ENCODE results near the gene CRHR1.

CRHR1 gene

DNA sequence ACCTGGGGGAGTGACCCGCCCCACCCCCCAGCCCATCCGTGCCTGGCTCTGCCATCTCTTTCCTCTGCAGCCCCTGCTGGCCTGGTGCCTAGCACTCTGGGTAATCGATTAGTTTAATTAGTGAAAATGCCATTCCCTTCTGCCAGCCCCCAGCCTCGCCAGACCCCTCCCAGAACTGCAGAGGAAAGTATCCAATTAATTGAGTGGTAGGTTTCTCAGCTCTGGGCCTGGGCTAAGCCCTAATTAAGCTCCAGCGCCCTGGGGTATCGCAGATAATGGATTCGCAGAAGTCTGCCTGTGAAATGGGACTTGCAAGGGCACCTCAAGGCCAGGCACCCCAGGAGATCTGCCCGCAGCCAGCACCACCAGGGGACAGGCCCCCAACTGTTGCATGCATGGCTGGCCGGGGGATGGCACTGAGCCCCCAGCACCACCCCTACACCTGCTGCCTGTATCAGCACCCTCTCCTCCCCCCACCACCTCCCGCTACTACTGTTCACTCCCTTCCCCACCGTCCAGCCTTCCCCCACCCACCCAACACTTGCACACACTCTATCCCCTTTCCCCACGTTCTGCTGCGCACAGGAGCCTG lies 40.9 kb downstream of the CRHR1 start:
- no peak for DNase-seq

DNA sequence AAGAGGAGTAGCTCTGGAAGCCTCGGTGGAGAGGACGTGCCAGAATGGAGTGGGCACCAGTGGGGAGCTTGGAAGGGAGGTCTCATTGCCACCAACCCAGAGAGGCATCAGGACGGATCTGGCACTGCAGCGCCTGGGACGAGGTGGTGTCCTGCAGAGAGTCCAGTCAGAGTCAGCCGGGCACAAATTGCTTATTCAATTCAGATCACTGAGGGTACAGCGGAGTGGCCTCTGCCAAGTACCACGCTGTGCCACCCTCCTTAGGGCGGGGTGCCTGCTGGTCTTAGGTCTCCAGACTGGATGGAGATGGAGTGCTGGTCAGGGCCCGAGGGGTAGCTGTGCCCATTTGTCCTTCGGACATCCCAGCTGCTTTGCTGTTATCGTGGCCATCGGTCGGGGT lies 41.7 kb downstream of the CRHR1 start:
- DNase-seq, result no peak

DNA sequence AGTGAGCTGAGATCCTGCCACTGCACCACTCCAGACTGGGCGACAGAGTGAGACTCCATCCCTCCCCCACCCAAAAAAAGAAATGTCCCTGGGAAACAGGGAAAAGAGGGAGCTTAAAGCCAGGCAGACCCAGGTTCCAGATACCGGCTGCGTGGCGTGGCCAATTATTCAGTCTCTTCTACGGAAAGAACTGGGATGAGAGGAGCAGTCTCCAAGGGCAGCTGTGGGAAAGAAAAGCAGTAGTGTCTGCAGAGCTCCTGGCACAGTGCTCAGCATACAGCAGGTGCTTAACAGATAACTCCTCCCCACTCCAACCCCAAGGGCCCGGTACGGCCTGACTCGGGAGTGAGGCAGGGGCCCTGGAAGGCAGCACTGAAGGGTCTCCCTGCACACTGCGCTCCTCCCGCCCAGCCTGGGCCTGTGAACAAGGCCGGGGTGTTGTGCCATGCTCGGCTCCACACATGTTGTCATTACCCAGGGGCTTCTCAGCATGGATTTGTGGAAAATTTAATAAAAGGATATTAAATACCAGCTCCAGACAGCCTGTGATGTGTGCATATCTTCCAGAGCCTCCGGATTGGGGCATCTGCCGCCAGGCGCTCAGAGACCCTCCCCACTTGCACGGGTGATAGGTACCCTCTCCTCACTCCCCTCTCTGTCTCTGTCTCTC lies 42.9 kb downstream of the CRHR1 start:
- DNase-seq, result no peak

DNA sequence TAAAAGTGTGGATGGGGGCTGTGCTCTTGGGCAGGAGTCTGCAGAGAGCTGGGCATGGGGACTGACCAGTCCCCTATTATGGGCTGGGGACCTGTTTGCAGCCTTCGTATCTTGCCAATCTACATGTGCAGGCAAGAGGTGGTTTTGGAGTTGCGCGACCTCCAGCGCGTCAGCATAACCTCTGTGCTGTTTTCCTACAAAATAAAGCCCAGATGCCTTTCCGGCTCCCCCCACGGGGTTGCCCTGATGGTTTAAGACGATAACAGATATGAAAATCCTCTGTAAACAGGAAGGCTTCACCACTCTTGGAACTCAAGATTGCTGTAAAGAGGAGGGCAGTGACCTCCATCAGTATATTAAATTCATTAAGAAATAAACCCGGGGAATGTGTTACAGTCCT lies 44.1 kb downstream of the CRHR1 start:
- DNase-seq, result no peak

DNA sequence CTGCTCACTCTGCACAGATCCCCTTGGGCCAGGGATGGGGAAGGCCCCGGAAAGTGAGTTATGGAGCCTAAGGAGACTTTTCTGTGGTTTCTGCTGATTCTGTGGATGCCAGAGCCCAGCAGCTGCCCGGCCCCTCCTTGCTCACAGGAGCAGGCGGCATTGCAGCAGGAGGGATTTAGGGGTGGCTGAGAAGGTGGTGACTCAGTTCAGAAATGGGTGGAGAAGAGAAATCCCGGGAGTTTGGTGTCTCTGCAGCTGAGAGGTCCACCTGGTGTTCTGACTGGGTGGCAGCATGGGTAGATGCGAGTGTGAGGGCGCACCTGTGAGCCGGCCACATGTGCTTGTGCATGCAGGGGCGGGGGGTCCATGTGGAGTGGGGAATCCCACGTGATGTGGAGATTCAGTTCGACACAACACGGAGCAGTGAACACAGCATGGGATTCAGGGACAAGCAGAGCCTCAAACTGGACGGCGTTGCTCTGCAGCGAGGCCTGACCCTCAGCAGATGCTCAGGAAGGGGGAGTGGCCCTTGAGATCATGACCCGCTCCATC lies 44.5 kb downstream of the CRHR1 start:
- DNase-seq, result no peak

DNA sequence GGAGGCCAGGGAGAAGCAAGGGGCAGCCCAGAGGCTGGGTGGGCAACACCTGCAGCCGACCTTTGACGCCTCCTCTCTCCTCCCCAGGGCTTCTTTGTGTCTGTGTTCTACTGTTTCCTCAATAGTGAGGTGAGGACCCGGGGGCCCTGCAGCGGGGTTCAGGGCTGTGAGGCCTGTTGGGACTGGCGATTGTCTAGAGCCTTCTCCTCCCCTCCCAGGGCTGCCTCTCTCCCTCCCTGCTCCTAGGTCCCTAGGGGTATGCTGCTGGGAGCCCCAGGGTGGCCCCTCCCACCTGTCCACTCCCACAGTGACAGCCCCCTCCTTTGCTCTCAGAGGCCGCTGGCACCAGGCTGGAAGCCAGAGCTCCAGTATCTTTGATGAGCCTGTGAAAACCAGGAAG lies 49.8 kb downstream of the CRHR1 start:
- no peak for DNase-seq

DNA sequence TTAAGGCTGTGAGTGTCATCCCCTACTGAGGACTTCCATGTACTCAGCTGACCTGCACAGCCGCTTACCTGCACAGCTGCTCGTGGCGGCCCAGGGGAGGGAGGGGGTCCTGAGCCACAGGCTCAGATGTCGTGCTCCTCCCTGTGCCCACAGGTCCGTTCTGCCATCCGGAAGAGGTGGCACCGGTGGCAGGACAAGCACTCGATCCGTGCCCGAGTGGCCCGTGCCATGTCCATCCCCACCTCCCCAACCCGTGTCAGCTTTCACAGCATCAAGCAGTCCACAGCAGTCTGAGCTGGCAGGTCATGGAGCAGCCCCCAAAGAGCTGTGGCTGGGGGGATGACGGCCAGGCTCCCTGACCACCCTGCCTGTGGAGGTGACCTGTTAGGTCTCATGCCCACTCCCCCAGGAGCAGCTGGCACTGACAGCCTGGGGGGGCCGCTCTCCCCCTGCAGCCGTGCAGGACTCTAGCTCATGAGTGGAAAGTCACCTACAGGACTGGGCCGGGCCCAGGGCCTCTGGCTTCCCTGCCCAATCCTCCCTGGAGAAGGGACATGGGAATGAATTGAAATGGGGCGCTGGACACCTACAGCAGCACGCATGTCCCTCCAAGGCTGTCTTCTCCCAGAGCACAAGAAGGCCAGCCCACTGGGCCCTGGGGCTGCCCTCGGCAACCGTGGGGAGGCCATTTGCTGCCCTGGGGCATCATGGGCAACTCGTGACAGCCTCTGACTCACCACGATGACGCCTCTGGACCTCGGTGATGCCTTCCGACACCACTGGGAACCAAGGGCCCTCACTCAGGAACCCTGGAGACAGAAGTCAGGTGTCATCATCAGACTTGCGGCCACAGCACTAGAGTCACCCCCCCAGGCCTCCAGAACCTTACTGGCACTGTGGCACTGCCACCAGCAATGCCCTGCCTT lies 50.6 kb downstream of the CRHR1 start:
- DNase-seq, result no peak

DNA sequence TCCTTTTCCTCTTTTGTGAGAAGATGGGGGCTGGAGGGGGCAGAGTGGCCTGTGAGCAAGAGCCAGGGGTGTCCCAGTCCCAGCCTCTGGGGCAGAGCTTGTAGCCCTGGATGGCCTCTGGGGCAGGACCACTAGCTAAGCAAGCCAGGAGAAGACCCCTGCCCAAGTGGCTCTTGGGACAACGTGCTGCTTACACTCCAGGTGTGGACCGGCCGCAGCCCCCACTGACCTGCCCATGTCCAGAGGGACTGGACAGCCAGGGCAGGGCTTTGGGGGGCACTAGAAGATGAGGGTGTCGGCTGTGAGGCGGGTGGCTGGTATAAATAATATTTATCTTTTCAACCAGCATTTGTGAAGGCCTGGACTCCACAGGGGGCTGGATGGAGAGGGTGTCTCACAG lies 51.4 kb downstream of the CRHR1 start:
- DNase-seq, result no peak

DNA sequence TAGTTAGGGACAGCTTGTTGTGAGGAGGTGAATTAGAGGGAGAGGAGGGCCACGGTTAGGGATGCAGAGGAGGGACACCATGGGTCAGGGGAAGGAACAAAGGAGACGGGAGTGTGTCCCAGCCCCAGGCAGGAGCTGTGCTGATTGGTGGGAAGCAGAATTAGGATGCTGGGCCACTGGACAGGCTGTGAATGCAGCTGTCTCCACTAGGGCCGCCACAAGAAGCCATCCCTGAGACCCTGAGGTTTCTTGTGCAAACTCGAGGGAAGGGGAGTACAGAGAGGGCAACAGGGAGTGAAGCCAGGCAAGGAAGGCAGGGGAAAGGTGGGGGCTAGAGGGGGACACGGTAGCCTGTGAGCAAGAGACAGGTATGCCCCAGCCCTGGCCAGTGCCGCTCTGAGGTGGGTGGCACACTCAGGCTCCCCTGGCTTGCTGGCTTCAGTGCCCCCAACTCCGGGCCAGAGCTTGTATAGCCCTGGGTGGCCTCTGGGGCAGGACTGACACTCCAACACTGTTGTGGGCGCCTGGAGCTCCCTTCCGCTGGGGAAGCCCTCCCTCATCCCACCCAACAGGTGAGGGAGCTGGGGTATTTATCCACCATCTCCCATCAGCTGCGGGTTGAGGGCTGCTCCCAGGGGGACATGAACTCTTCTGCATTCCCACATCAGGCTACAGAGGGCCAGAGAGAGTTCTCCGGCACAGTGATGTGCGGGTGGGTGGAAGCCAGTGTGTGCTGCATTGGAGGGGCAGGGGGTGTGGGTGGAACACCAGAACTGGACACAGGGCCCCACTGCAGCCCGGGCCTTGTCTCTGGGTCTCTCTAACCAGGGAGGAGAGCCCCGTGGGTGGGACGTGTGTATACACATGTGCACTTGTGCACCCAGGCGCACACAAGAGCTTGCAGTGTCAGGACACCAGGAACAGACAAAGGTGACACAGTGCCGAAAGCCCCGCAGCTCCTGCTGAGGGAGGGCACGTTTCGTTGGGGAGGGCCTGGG lies 52.2 kb downstream of the CRHR1 start:
- no peak for DNase-seq

DNA sequence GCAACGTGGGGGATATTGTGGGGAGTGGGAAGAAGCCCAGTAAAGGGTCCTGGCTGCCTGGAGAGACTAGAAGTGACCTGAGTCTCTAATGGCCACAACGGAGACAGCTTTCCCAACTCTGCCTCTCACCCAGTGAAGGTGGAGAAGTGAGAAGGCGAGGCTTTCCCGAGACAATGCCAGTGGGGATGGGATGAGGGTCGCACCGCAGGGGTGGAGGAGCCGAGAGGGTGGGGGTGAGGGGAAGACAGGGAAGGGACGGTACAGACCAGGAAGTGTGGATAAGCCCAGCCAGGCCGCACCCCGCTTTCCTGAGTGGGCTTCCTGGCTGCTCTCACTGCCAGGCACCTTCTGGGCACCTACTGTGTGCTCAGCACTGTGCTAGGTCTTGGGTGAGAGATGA lies 53.1 kb downstream of the CRHR1 start:
- no peak for DNase-seq

DNA sequence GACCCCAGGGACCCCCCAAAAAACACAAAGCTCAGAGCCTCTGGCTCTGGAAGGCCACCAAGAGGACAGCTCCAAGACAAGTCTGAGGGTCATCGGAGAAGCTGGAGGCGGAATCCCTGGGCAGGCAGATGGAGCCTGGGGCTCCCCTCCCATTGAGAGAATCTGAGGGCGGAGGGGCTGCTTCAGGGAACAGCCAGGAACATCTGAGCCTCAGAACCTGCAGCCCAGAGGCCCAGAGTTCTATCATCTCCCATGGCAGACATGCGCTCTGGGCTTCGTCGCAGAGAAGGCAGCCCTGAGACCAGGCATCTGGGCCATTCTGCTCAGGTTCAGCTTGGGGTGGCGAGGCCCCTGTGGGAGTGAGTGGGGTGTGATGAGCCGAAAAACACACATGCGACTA lies 53.5 kb downstream of the CRHR1 start:
- no peak for DNase-seq

DNA sequence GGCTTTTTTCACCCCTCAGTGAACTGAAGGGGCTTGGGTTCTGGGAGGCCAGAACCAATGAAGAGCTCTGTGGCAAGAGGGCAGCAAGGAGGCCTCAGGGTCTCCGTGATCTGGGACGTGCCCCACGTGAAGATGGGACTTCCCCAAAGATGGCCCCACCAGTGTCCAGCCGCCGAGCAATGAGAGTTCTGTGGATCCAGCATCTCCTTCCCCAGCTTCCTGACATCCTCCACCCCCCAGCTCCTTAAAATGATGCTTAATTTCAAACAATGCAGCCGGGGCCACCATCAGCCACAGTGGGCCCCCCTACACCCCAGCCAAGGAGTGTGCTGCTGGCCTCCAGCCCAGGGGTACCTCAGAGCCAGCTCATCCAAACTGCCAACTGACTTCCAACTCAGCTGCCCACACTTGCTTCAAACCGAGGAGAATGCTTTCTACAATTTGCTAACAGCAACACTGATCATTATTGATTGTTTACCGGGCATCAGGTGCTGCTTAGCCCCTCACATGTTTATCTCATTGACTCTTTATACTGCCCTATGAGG lies 54.7 kb downstream of the CRHR1 start:
- no peak for DNase-seq

DNA sequence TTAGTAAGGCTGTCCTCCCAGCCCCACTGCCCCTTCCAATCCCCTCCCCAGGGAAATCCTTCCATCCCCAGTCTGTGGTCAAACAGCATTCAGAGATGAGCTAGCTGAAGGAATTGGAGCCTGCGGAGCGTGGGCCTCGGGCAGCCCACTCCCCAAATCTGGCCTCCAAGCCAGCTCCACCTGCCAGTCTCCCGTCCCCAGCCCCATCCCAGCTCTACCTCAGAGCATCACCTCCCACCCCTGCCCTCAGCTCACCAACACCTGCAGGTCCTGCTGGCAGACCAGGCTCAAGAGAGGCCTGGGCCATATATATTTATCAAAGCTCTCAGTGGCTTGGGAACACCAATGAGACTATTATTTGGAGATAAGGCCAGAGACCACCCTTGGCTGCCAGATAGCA lies 55.3 kb downstream of the CRHR1 start:
- no peak for DNase-seq

DNA sequence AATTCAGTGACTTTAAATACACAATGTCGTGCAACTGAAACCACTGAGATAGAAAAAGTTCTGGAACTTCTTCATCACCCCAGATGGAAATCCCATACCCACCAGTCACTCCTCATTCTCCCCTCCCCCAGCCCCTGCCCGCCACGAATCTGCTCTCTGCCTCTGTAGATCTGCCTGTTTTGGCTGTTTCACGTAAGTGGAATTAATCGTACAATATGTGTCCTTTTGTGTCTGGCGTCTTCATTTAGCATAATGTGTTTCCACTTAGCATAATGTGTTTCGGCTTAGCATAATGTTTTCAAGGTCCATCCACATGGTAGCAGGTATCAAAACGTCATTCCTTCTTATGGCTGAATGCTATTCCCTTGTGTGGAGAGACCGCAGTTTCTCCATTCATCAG lies 57.1 kb downstream of the CRHR1 start:
- no peak for DNase-seq

DNA sequence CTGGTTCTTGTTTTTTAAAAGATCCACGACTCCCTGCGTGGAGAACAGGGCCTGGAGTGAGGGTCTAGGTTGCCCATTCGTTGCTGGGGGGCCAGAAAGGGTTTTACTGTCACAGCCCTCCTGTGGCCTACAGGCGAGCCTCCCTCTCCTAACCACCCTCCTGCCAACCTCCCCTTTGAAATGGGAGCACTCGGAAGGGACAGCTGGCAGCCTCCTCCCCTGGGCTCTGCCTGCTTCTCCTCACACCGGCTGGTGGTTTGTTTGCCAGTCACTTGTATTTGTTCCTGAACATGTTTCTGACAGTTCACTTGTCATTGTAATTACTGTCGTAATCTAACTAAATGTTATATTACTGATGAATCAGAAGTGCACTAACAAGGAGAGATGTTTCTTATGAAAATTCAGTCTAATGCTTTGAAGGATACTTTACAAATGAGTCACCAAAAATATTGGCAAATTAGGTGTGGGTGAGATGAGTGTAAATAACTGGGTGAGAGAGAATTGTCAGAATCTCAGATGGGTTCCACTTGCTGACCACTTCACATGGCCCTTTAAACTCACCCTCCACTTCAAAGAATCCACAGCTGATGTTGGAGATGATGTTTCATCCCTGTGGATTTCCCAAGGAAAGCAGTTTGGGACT lies 57.9 kb downstream of the CRHR1 start:
- DNase-seq, result no peak

DNA sequence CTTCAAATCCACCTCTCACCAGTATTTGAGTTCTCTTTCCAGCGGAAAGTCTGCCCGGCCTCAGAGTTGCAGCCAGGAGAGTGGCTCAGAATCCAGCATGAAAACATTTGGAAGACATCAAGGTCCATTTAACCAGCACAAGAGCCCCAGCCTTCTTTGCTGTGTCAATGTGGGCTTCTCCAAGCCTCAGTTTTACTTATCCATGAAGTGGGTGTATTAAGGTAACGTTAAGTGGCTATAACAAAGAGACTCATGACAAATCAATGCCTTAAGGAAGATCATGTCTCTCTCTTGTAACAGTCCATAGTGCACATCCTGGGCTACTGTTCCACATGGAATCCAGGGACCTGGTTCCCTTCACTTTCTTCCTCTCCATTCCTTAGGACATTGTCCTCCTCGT lies 59.6 kb downstream of the CRHR1 start:
- DNase-seq, result no peak

DNA sequence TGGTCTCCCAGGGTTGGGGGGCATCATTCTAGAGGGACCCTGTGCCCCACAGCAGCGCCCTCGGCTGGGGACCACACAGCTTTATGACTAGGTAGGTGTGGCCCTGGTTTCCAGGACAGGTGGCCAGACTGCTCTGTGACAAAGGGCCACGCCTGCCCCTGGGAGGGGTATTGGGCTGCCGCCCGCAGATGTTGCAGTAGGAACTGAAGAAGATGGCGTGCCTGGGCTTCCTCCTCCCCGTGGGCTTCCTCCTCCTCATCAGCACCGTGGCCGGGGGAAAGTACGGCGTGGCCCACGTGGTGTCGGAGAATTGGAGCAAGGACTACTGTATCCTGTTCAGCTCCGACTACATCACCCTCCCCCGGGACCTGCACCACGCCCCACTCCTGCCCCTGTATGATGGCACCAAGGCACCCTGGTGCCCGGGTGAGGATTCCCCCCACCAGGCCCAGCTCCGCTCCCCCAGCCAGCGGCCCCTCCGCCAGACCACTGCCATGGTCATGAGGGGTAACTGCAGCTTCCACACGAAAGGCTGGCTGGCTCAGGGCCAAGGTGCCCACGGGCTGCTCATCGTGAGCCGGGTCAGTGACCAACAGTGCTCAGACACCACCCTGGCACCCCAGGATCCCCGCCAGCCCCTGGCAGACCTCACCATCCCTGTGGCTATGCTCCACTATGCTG lies 60.7 kb downstream of the CRHR1 start, which contains the start of gene SPPL2C:
Gene SPPL2C, plus strand, starts transcription at position 187 of the 681 bp plus-strand sequence. Its CDS starts 26 bp downstream, at position 213.
- DNase-seq, result no peak

DNA sequence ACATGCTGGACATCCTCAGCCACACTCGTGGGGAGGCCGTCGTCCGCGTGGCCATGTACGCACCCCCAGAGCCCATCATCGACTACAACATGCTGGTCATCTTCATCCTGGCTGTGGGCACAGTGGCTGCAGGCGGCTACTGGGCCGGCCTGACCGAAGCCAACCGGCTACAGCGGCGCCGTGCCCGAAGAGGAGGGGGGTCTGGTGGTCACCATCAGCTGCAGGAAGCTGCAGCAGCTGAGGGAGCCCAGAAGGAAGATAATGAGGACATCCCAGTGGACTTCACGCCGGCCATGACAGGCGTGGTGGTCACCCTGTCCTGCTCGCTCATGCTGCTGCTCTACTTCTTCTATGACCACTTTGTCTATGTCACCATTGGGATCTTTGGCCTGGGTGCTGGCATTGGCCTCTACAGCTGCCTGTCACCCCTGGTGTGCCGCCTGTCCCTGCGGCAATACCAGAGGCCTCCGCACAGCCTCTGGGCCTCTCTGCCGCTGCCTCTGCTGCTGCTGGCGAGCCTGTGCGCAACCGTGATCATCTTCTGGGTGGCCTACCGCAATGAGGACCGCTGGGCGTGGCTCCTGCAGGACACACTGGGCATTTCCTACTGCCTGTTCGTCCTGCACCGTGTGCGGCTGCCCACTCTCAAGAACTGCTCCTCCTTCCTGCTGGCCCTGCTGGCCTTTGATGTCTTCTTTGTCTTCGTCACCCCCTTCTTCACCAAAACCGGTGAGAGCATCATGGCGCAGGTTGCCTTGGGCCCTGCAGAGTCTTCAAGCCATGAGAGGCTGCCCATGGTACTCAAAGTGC lies 61.5 kb downstream of the CRHR1 start:
- no peak for DNase-seq

DNA sequence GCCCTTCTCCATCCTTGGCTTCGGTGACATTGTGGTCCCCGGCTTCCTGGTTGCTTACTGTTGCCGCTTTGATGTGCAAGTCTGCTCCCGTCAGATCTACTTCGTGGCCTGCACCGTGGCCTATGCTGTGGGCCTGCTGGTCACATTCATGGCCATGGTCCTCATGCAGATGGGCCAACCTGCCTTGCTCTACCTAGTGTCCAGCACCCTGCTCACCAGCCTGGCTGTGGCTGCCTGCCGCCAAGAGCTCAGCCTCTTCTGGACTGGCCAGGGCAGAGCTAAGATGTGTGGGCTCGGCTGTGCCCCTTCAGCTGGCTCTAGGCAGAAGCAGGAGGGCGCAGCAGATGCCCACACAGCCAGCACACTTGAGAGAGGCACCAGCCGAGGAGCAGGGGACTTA lies 62.1 kb downstream of the CRHR1 start:
- DNase-seq, result no peak

DNA sequence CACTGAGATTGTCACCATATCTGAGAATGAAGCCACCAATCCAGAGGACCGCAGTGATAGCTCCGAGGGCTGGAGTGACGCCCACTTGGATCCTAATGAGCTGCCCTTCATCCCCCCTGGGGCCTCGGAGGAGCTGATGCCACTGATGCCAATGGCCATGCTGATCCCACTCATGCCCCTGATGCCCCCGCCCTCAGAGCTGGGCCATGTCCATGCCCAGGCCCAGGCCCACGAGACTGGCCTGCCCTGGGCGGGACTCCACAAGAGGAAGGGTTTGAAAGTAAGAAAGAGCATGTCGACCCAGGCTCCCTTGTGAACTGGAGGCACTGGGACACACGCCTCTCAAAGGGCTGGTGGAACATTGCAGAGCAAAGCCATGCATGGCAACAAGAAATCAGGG lies 62.5 kb downstream of the CRHR1 start:
- no peak for DNase-seq
